Activated T-cell treated with anti-CD3 and anti-CD28 coated beads, Interleukin-2, amount 50 U/mL, for 1 hour (primary cell): ENCODE measurements around the gene LCE1A.
A peak's percentile ranks its signal among the peaks of the same experiment; 100 is the strongest.

ENCODE experiments used
- DNase-seq: peaks from one replicate; pipeline ENCODE4 v3.0.0-alpha.2; 2020

The LCE1A gene, protein sequence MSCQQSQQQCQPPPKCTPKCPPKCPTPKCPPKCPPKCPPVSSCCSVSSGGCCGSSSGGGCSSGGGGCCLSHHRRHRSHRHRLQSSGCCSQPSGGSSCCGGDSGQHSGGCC

DNA sequence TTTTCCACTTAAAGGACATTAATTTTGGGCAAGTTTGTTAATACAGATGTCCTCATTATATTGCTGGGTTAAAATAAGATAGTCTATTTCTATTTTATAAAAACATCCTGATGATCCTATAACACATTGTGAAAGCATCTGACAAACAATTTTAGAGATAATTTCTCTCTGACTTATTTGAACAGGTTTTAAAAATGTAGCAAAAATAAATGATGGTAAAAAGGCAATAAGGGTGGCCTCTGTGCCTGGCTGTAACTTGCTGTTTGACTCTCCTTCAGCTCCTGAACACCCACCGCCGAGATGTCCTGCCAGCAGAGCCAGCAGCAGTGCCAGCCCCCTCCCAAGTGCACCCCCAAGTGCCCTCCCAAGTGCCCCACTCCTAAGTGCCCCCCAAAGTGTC is at the start of gene LCE1A:
Gene LCE1A (plus strand): TSS at position 301 of the 400 bp plus-strand sequence. CDS start 0 bp downstream, at position 301.
- no peak for DNase-seq

DNA sequence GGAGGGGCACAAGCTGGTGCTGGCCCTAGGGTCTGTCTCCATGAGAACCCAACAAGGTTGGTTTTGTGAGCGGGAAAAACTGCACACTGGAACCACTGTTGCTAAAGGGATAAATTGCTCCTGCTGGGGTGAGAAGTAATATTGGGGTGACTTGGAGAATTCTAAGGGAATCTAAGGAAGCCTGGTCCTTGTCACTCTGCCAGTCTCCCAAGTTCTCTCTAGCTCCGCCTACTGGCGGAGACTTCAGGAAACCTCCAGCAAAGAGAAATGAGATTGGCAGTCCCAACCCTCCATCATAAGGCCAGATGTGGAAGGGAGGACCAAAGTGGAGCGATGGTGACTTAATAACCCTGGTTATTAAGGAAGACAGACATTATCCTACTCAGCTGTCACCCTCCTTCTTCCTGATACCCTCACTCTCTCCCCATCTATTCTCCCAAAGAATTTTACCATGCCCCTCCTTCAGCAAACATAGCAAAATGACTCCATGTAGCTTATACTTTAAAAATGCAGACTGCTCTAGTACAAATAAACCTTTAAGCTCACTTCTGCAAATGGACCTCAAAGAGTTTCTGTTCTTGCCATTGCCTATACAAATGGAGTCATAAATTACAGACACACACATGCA is 49.6 kb upstream of the LCE1A start:
- DNase-seq = no peak

DNA sequence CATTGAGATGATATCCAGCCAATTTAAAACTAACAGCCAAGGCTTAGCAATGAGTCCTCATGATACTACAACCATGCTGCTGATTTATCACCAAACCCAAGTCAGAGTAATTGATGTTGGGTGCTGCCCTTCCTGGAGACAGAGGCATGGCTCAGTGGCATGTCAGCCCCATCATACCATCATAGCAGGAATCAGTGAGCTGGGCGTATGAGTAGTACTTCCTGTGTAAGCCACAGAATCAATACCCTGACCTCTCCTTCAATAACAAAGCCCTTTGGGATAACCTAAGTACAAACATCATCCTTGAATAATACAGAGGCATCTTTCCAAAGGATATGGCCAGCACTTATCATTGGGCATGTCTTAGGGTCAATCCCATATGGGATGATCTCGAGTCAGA is 44.2 kb upstream of the LCE1A start:
- no peak for DNase-seq

DNA sequence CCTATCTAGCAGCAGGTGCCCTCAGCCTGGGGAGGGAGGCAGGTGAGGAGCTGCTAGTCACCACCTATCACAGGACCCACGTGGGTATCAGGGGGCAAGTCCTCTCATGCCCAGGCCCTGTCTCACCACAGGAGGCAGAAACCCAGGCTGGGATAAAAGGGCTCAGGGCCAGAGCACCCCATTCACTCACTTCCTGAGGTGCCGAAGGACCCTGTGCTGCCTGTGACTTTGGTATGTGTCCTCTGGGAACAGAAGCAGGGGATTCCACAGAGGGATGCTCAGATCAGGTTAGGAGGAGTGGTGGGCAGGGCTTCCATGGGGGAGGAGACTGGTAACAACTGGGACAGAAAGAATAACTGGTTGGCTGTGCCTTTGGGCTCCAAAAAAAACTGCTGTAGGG is 41.2 kb upstream of the LCE1A start, which contains the start of gene LCE1E:
Gene LCE1E (plus strand): TSS at position 181 of the 400 bp plus-strand sequence. CDS start 1,043 bp downstream, outside the sequence.
- DNase-seq = no peak

DNA sequence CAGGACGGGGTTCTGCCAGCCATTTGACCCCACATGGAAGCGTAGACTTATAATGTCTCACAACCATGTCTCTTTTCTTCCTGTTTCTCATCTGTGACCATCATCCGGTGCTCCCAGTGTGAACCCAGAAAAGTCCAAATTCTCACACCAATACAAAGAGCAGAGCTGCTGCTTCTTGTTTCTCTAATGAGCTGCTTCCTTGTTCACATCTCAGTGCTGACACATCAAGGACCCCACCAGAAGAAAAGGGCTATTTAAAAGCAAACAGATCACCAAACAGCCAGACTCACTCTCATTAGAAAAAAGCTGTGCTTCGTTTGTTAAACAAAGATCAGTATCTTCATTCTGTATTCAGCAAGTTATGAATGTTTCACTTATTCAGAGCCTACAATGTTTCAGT is 31.6 kb upstream of the LCE1A start:
- DNase-seq = no peak

DNA sequence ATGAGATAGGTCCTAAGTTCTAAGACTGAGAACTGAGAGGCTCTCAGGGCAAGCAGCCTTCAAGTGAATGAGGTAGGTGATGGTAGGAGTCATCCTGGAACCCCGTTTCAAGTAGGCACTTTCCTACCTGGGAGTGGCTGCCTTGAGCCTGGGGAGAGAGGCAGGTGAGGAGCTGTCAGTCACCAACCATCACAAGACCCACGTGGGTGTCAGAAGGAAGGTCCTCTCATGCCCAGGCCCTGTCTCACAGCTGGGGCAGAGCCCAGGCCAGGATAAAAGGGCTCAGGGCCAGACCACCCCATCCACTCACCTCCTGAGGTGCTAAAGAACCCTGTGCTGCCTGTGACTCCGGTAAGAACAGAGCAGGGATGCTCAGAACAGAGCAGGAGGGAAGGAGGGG is 30.9 kb upstream of the LCE1A start, which contains the start of gene LCE1D:
Gene LCE1D (plus strand): TSS at position 301 of the 400 bp plus-strand sequence. CDS start 1,074 bp downstream, outside the sequence.
- DNase-seq = no peak

DNA sequence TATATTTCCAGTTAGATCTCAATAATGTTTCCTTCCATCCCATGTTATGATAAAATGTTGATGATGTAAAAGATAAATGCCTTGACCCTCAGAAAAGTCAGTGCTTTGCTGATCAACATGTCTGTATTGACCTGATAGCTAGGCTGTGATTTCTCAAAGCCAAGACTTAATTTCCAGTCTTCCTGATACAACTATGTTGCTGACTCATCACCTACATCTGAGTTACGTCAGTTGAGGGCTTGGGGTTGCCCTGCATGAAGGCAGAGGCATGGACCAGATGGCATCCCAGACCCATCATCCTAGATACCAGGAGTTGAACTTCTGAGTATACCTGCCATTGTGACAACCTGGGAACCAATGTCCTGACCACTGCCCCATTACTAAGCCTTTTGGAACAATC is 25.9 kb upstream of the LCE1A start:
- DNase-seq = no peak

DNA sequence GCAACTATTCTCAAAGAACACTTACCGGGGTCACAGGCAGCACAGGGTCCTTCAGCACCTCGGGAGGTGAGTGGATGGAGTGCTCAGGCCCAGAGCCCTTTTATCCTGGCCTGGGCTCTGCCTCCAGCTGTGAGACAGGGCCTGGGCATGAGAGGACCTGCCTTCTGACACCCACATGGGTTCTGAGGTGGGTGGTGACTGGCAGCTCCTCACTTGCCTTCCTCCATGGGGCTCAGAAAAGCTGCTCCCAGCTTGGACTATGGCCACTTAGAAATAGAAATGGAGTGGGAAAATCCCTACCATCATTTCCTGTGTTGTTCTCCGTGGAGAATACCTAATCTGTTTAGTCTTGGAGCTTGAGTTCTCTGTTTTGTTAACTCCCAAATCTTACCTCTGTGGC is 20.7 kb upstream of the LCE1A start, which contains the start of gene LCE1C:
Gene LCE1C (minus strand): TSS at position 76 of the 400 bp plus-strand sequence. CDS start 1,173 bp downstream, outside the sequence.
- no peak for DNase-seq

DNA sequence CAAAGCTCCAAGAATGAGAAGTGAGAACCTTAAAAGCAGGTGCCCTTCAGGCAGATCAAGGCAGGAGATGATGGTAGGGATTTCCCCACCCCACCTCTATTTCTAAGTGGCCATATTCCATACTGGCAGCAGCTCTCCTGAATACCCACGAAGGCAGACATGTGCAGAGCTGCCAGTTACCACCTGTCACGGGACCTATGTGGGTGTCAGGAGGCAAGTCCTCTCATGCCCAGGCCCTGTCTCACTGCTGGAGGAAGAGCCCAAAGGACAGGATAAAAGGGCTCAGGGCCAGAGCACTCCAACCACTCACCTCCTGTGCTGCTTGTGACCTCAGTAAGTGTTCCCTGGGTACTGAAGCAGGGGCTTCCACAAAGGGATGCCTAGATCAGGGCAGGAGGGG is 16.2 kb upstream of the LCE1A start:
- DNase-seq = no peak

DNA sequence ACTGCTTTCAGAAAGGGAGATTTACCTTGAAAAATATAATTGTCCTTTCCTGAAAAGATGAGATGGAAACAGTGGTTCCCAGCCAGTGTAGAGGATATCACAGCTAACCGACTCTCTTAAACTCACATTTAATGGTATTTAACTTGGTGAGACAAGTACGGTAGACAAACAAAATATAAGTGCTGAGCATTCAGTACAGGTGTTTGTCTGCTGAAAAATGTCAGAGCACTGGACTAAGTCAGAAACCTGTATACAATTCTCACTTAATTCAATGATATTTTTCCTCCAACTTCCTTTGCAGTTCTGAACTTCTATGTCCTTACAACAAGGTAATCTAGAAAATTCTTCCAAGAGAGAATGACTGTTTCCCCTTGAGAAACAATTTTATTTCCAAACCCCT is 15.6 kb upstream of the LCE1A start, which contains the start of gene LCE1B:
Gene LCE1B (plus strand): TSS at position 301 of the 400 bp plus-strand sequence. CDS start 476 bp downstream, outside the sequence.
- DNase-seq = no peak

DNA sequence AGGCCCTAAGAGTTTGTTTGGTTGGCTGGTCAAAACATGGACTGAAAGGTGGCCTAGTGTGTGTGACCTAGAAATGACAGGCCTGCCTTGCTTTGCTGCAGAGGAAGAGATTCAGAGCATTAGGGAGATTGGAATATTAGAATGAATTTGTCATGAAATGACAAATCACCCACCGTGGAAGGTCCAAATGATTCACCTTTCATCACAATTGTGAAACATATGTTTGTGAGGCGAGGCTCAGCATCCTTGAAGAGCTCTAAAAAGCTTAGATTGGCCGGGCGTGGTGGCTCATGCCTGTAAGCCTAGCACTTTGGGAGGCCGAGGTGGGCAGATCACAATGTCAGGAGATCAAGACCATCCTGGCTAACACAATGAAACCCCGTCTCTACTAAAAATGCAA is 10.0 kb upstream of the LCE1A start:
- no peak for DNase-seq

DNA sequence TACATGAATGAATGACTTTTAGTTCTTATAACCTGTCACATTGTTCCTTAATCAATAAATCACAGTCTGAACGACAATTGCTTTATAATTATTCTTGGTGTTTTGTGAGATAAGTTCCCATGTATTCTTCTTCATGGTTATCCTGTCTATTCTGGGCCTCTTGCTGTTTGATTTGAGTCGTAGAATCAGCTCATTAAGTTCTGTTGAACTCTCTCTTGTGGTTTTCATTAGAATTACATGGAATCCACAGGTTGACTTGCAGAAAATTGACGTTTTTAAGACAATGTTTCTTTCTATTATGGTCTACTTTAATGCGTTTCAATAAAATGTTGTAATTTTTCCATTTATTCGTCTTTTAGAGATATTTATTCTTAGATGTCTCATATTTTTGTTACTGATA is 4.0 kb upstream of the LCE1A start:
- no peak for DNase-seq

DNA sequence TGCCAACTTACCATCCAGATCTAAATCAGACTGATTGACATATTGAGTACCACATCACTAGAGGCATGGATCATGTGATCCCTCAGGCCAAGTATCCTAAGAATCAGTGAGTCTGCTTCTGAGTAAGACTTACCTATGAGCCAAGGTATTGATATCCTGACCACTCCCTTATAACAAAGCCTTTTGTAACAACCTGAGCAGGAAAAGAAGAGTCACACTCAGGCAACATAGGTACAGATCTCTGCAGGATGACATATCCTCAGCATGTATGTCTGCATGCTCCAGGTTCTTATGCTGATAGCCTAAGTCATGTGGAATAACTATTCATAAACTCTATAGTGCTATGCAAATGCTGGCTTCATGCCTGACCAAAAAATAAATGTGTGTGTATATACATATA is 2.3 kb upstream of the LCE1A start:
- no peak for DNase-seq

DNA sequence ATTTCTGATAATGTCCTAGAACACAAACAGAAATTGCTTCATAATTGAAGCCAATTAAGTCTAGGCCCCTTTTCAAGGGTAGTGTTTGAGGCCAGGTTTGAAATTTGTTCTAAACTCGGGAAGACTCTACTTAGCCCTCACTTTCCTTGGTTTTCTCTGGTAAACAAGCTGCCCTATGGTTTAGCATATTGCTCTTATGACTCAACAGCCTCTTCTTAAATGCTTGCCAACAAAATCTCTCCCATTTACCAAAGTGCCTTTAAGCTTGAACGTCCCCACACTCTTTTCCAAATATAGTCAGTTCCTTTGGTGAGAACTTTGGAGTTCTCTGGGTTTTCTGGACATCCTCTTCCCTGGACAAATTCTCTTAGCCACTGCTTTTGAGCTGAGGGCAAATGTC is 9.6 kb downstream of the LCE1A start:
- no peak for DNase-seq

DNA sequence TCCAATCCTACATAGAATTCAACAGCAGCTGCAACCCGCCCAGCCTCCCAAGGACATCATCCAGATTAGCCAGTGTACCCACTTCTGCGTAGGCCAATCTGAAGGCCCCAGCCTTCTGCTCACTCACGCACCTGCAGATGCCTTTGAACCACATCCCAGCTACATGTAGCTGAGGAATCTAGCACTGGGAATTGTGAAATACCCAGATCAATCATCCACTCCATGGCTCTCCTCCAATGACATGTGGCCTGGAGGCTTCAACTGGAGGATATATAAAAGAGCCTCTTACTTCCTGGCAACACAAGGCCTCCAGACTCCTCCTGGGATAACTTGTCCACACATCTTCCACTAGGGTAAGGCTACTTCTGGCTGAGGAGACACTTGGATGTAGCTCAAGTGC is 15.3 kb downstream of the LCE1A start, which contains the start of gene LCE6A:
Gene LCE6A (plus strand): TSS at position 301 of the 400 bp plus-strand sequence. CDS start 665 bp downstream, outside the sequence.
- DNase-seq = no peak

DNA sequence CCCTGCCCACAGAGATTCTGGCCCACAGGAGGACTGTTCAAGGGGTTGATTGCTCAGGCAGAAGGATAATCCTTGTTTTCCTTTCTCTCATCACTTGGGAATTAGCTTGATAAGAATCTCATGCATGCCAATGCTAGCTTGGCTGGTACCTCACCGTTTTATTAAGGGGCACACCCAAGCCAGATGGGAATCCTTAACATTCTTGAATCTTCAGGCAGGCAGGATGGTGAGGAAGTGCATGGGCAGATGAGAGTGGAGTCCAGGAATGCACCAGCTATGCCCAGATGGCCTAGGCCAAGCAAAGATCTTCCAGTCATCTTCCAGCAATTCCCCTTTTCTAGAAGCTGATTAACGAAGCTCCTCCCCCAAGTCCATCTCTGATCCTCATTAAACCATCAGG is 28.4 kb downstream of the LCE1A start:
- no peak for DNase-seq

DNA sequence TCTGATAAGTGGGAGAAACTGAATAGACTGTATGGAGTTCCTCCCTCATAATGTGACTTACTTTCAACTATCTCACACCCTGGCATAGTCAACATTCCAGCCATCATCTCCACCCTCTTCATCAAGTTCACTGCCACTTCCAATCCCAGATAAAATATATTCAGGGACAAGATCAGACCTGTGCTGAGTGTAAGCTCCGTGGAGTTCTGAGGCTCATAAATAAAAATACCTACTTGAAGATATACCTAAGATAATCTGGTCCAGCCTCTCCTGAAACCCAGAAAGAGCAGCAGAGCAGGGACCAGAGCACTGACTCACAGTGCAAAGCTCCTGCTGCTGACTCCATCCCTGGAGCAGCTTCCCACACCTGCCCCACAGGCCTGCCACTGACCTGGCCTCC is 30.8 kb downstream of the LCE1A start:
- no peak for DNase-seq

DNA sequence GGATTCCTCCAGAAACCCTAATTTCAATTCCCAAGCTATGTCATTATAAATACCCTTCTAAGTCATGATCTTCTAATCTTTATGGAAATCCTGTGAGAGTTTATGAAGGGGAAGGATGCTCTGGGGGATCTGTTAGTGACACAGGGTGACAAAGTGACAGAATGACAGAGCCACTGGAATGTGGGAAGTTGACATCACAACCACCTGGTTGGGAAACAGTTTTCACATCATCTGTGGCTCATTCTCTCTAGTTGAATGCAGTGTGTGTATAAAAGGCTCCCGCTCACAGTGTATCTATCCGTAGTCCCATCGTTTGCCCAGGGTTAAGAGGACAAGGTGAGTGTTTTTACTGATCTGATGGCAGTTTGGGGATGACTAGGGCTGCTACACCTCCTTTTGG is 32.4 kb downstream of the LCE1A start, which contains the start of gene LCE7A:
Gene LCE7A (plus strand): TSS at position 301 of the 400 bp plus-strand sequence. CDS start 702 bp downstream, outside the sequence.
- no peak for DNase-seq

DNA sequence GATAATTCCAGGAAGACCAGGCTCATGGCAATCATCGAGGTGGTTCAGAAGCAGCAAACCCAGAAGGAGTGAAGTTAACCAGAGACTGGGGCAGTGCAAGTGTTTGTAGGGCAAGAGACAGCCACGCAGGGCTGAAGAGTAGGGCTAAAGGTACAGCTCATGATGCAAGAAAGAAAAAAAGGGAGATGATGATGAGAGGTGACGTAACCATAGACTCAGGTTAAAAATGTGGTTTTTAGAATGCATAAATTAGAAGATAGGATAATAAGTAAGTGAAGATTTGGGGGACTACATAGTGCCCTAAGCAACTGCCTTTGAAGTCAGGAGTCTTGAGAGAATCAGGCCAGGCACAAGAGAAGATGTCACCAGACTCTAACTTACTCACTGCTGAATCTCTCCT is 32.9 kb downstream of the LCE1A start:
- DNase-seq = no peak

DNA sequence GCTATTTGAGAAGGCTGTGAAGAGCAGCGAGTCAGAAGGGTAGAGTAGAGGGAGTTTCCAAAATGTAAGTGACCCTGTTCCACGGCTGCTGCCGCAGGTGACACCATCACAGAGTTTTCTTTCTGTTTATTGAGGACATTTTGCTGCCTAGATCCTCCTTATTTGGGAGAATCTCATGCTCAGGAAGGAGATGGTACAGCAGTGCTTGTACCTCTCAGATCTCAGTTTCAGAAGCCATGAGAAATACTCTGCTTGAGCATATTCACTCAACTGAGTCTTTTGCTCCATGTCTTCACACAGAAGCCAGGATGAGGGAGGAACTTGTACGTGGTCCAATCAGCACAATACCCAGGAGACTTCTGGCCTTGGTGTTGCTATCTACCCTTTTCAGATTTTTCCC is 34.1 kb downstream of the LCE1A start:
- no peak for DNase-seq

DNA sequence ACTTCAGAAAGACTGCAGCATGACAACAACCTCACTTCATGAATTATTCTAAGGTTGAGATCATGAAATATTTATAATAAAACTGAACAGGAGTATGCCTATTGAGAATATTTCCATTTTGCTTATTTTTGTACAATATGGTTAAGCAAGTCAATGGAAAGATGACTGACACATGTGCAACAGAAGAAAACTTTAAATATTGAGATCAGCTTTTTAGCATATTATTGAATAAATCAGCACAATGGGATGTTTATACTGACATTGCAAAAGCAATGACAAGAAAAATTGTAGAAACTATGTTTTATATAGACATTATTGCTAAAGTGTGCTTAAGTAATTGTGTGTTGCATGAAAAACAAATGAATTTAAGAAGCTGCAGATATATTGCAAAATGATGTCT is 37.2 kb downstream of the LCE1A start:
- DNase-seq = no peak

DNA sequence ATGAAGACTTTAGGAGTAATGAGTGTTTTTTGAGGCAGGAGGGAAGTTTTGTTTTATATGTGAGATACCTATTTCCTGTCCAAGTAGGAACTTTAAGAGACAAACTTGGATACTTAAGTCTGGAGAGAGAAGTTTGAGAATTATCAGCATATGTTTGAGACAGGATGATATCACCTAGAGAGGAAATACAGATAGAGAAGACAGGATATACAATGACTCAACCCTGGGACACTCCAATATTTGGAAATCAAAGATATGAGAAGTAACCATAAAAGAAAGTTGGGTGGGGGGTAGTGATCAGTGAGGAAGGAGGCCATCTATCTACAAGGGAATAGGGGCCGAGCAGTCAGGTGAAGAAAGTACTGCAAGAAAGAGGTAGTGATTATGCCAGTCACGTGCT is 39.0 kb downstream of the LCE1A start:
- DNase-seq = no peak

DNA sequence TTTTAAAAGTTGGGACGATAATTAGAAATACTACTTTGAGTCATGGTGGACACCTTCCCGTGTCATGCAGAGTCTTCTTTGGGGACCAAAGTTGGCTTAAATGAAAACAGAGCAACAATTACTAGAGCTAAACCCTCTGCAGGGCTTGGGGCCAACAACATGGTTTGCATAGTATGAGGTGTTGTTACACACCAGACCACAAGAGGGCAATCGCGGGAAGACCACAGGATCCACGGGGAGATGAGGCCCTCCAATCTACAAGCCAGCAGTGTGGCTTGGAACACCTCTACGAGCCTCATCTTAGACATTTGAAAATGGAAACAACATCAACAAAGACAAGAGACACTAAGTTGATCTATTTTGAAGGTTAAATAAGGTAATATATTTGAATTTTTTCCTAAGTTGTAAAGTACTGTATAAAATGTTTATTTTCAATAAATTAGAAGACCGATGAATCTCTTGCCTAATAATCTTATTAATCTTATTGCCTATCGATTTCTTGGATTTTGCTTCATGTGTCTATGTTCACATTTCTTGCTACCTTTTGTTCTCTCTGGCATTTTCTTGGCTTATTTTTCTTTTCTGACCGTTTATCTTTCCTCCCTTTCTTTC is 42.6 kb downstream of the LCE1A start:
- peak; percentile 35 for DNase-seq
